ENCODE results near the gene SRL.

DNA sequence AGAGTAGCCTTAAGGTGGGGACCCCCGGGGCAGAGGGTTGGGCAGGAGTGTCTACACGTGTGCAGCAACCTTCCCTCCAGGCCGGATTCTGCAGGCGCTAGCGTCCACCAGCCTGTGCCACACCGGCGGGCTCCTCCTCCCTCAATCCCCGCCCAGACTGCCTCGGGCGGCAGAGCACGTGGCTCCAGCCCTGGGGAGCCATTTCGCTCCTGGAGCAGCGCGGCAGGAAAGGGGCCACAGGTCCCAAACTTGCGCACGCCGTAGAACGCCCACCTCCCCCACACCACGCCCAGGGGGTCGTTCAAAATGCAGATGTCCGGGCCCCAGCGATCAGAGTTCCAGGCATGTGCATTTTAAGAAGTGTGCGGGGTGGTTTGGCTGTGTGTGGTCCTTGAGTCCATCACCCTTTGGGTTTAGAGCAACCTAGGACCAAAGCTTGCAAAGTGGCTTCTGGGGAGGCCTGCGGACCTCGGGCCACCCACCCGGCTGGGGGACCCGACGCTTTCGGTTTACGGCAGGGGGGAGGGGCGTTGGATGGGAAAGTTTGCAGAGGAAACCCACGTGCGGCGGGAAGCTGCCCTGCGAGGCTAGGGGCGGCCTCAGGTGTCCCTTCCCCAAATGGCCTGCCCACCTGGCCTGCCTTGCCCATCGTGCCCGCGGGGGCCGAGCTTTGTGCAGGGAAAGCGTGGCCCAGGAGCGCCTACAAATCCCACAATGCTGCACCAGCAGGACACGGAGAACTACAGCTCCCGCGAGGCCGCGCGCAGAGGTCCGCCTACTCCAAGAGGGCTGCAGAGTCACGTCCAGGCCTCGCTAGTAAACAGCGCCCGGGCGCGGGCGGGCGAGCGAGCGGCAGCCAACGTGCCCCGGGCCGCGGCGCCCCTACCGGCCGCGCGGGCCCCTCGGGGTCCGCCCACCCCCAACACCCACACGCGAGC, 29.6 kb upstream of the SRL start:
- TF ChIP-seq, protein P1, sequence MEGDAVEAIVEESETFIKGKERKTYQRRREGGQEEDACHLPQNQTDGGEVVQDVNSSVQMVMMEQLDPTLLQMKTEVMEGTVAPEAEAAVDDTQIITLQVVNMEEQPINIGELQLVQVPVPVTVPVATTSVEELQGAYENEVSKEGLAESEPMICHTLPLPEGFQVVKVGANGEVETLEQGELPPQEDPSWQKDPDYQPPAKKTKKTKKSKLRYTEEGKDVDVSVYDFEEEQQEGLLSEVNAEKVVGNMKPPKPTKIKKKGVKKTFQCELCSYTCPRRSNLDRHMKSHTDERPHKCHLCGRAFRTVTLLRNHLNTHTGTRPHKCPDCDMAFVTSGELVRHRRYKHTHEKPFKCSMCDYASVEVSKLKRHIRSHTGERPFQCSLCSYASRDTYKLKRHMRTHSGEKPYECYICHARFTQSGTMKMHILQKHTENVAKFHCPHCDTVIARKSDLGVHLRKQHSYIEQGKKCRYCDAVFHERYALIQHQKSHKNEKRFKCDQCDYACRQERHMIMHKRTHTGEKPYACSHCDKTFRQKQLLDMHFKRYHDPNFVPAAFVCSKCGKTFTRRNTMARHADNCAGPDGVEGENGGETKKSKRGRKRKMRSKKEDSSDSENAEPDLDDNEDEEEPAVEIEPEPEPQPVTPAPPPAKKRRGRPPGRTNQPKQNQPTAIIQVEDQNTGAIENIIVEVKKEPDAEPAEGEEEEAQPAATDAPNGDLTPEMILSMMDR (IDR thresholded peaks at IDR 0.05): no peak
- TF ChIP-seq EP300 (IDR thresholded peaks at IDR 0.05) (no peak), POLR2A (IDR thresholded peaks at IDR 0.05; ENCODE audit: low read depth) (peak; percentile 45), POLR2AphosphoS5 (IDR thresholded peaks at IDR 0.05) (peak; percentile 68 to 83)
